HG02798 (cell line): ENCODE measurements around the gene PLEKHG3.

Source experiments
- ATAC-seq: cut with Tn5 transposase; IDR thresholded peaks from one replicate; pipeline ENCODE4 v1.9.1; 2021; ENCODE audit warnings: mild to moderate bottlenecking; ENCODE audit not compliant: unreplicated experiment, poor library complexity

PLEKHG3 gene

GRCh38 chr14:64772397-64772950 is 68.2 kb downstream of the PLEKHG3 start:
- no peak for ATAC-seq

DNA sequence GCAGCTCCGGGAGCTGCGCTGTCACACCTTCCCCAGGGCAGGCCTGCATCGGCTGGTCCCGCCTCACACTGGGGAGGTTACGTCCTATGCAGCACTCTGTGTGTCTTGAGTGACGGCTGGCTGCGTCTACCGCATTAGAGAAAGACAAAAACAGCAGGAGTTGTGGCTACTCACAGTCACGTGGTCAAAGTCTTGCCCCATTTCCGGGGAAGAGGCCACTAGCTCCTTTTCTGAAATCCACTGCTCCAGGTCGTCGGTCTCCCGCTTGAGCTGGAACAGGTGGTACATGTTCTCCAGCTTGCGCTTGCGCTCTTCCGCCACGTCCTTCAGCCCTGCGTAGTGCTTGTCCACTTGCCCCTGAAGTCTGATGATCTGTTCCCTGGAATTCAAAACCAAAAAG is 68.8 kb downstream of the PLEKHG3 start:
- no peak for ATAC-seq

- no peak for ATAC-seq
Measured at GRCh38 chr14:64773577-64773976, 69.4 kb downstream of the PLEKHG3 start.

DNA sequence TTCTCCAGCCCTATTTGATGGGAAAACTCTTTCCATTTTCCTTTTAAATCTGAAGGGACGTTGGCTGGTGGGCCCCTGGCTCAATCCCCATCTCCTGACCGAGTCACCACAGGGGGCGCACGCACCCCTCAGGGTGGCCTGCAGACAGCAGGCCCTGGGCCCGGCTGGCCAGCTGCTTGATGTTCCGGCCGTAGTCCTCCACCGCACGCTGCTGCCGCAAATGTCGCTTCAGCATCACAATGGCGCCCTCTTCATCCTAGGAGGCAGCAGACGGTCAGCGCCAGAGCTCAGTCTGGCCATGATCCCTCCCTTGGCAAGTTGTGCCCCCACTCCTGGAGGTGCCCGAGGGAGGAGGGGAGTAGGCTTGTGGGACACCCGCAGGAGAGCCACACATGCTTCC is 70.0 kb downstream of the PLEKHG3 start:
- ATAC-seq, result no peak

- ATAC-seq, result no peak
Measured at GRCh38 chr14:64775081-64775777, 71.0 kb downstream of the PLEKHG3 start.

DNA sequence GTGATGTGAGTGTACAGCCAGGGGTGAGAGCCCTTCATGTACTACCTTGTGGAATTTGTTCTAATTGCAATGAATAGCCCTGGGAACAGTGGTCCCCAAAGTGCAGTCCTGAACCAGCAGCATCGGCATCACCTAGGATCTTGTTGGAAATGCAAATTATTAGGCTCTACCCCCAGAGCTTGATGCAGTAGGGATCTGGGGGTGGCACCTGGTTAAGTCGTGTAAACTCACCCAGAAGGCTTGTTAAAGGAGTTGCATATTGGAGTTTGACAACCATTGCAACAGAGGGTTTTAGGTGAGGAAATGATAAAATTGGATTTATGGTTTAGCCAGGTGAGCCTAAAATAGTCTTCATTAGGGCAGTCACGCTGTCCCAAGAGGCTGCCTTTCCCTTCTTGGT is 73.2 kb downstream of the PLEKHG3 start:
- no peak for ATAC-seq

- no peak for ATAC-seq
Measured at GRCh38 chr14:64778104-64778754, 74.0 kb downstream of the PLEKHG3 start.

DNA sequence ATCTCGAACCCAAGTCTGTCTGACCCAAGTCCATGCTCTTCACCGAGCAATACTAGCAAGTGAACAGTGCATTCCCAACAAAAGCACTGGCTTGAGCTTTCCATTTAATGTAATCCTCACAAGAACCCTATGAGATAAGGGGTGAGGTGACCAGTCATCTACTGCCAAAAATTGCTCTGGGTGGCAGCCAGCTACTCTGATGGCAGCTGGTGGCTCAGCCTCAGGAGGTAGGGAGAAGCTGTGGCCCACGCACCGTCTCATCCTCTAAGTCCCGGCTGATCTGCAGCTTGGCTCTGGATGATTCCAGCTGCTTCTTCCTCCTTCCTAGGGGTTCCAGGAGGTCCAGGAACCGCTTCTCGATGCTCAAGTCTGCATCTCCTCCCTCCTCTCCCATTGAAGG is 75.2 kb downstream of the PLEKHG3 start:
- no peak for ATAC-seq

DNA sequence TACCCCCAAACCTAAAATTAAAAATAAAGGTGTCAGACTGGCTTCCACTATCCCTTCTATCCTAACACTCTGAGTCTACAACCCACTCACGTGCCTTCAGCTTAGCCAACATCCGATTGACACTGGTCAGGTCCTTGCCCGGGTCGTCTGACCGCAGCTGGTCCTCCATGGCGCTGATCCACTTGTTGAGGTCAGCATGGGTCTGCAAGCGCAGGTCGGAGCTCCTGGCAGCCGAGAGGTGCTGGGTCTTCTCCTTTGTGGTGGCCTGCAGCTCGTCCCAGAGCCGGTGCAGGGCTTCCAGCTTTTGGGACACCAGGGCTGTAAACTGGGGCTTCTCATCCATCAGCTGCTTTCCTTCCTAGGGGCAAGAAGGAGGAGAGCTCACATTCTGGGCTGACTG is 78.0 kb downstream of the PLEKHG3 start:
- ATAC-seq, result no peak

GRCh38 chr14:64784006-64784405 is 79.8 kb downstream of the PLEKHG3 start:
- no peak for ATAC-seq

DNA sequence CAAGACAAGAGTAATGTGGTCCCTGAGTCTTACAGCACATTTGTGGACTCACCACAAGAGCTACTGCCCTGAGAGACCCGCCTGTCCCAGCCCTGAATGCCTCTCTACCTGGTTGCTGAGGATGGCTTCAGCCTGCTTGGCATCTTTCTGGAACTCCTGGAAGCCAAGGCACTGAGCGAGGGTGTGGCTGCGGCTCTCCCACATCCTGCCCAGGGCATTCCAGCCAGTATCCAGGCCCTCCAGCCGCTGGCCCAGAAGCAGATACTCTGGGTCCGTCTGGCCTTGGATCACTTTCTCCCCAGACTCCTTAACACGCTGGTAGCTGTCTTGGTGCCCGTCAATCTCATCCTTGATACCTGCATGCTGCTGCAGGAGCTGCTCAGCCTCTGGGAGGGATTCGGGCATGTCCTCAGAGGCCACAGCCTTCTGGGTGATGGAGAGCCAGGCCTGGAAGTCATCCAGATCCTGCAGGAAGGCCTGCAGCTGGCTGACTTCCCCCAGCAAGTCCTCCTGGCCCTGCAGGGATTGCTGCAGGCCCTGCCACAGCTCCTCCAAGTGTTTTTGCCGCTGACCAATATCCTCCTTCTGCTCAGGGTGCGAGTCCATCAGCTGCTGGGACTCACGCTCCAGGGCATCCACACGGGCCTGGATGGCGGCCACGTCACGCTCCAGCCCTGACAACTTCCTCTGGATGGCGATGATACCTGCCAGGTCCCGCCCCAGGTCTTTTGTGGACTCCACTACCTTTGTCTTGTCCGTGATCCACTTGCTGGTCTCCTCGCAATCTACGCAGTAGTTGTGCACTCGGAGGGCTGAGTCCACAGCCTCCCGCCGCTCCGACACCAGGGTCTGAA is 82.3 kb downstream of the PLEKHG3 start:
- no peak for ATAC-seq

DNA sequence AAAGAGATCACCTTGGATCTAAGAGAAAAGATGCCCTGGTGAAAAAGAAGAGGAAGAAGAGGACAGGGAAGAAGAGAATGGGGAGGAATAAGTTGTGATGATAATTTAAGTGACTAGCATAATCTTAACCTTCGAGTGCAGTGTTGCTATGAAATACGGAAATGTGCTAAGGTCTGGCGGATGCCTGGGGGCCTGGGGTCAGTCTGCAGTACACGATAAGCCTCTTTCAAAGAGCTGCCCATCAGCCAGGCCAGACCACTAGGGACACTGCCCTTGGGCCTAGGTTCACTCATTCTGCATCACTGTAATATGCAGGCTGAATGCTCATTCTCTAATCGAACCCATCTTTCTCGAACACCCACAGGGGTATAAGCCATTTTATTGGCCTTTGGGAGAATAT is 83.4 kb downstream of the PLEKHG3 start:
- ATAC-seq, result no peak

DNA sequence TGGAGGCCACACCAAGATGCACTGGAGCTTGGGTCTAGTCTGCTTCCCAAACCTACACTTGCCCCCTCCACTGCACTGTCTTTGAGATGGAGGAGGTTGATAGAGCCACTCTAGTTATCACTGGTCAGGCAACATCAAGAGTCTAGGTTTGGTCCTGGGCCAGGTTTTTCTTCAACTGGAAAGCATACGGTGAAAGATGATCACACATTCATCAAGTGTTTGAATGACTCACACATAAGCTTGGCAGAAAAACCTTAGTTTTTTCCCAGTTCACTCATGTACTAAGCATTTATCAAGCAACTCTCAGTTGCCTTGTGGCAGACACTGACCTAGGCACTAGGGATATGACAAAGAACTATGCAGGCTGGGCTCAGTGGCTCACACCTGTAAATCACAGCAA is 84.5 kb downstream of the PLEKHG3 start:
- ATAC-seq, result no peak

- ATAC-seq, result no peak
Measured at GRCh38 chr14:64789696-64790095, 85.5 kb downstream of the PLEKHG3 start.

GRCh38 chr14:64790478-64790877 is 86.3 kb downstream of the PLEKHG3 start:
- ATAC-seq, result no peak

DNA sequence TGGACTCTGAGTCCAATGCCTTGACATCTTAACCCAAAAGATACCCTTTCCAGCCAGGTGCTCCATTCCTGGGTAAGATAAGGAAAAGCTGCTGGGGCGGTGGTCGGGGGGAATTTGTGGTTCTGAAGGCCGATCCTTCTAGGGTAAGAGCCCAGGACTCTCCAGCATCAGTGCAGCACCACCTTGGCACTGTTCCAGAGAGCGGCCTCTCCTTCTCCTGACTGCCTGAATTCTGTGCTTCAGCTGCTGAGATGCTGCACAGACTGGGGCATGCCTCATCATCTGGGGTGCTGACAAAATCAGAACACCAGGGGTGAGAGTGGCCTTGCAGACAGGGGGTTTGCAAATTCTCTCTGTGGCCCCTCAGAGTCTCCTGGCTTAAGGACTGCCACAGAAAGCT is 88.0 kb downstream of the PLEKHG3 start:
- no peak for ATAC-seq

GRCh38 chr14:64792871-64793560 is 88.8 kb downstream of the PLEKHG3 start:
- ATAC-seq, result no peak

- ATAC-seq, result no peak
Measured at GRCh38 chr14:64795211-64795610, 91.0 kb downstream of the PLEKHG3 start.

DNA sequence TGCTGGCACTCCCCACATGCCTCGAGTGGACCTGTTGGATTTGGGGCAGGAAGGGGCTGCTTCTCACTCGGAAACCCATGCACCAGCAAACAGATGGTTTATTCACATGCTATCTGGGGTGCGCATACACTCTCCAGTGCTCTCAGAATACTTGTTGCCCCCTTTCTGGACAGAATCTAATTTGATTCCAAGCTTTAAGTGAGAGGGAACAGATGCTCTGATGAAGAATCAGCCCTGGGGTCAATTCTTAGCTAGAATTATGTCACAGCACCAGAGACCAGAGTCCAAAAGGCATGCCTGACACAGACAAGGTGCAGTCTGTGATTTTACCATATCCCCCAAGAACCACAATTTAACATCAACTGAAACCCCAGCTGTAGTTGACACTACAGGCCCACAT is 91.7 kb downstream of the PLEKHG3 start:
- no peak for ATAC-seq

DNA sequence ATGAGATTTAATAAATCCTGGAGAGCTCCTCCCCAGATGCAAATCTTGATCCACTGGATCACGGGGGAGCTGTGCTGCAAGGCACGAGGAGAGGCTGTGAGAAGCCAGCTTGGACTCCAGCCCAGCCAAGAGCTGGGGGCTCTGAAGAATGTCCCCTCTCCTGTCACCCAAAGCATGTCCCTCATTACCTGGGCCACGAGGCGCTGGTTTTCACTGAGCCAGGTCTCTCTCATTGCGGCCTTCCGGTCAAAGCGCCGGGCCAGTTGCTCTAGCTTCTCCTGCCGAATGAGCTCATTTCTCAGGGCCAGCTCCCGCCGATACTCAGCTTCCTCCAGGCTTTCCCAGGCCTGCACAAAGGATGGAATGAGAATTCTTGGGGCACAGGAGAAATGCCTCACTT is 92.1 kb downstream of the PLEKHG3 start:
- no peak for ATAC-seq
